Endothelial cell of umbilical vein (primary cell): ENCODE data around the gene SGK2.

ENCODE experiments used
- FOS ChIP-seq: IDR thresholded peaks from 2 replicates; pipeline ENCODE4 v1.6.1; 2011; ENCODE audit warnings: mild to moderate bottlenecking, low read length, moderate library complexity, borderline replicate concordance; ENCODE audit not compliant: insufficient read depth
- POLR2A ChIP-seq: IDR thresholded peaks from 2 replicates; pipeline ENCODE4 v1.6.1; 2012; ENCODE audit warnings: low read depth, mild to moderate bottlenecking, control low read depth, low read length
- TF ChIP-seq, protein P1 (sequence below), 2 donors: IDR thresholded peaks; 1 replicate in 1 of 2; 2 replicates in 1 of 2; pipeline ENCODE4 v1.5.1; 2011; ENCODE audit warnings: low read length in 2 of 2, mild to moderate bottlenecking in 2 of 2, moderate library complexity in 2 of 2, control low read depth in 1 of 2, inconsistent platforms in 1 of 2, low read depth in 1 of 2; ENCODE audit not compliant: insufficient read depth in 1 of 2; ENCODE audit errors: extremely low read depth in 1 of 2
- TF ChIP-seq, protein P2 (sequence below): IDR thresholded peaks from 2 replicates; pipeline ENCODE4 v1.6.1; 2011; ENCODE audit not compliant: insufficient read depth, insufficient read length

DNA sequence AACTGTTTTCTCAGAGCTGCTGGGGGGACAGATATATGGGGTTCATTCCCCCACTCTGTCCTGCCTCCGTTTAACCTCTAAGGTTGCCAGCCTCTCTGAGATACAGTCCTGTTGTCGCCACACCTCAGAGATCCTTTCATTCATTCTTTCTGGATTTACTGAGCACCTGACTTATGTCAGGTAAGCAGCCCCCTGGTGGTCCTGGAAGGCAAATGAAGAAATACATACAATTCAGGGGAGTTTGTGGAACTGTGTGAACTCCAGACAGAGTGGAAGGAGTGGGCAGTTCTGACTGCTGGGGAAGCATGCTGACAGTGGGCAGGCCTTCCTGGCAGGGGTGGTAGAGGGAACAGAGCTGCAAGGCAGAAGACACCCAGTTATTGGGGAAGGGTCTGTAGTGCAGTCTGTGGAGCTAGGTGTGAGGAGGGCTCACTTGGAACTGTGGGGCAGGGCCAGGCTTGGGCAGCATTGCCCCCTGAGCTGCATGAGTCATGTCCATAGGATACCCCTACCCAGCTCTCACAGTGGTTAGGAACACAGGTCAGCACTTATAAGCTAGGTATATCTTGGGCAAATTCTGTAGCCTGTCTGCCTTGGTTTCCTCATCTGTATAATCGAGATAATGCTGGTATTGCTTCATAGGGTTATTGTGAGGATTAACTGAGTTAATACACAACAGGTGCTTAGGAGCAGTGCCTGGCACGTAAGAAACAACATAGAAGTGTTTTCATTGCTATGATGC lies 12.8 kb upstream of the SGK2 start:
- TF ChIP-seq, protein P1, sequence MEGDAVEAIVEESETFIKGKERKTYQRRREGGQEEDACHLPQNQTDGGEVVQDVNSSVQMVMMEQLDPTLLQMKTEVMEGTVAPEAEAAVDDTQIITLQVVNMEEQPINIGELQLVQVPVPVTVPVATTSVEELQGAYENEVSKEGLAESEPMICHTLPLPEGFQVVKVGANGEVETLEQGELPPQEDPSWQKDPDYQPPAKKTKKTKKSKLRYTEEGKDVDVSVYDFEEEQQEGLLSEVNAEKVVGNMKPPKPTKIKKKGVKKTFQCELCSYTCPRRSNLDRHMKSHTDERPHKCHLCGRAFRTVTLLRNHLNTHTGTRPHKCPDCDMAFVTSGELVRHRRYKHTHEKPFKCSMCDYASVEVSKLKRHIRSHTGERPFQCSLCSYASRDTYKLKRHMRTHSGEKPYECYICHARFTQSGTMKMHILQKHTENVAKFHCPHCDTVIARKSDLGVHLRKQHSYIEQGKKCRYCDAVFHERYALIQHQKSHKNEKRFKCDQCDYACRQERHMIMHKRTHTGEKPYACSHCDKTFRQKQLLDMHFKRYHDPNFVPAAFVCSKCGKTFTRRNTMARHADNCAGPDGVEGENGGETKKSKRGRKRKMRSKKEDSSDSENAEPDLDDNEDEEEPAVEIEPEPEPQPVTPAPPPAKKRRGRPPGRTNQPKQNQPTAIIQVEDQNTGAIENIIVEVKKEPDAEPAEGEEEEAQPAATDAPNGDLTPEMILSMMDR (IDR thresholded peaks at IDR 0.05; ENCODE audit: extremely low read depth in 1 of 2, insufficient read depth in 1 of 2, low read depth in 1 of 2, low read length in 2 of 2) = no peak
- no peak for TF ChIP-seq POLR2A
- no peak for TF ChIP-seq FOS
- TF ChIP-seq, protein P2, sequence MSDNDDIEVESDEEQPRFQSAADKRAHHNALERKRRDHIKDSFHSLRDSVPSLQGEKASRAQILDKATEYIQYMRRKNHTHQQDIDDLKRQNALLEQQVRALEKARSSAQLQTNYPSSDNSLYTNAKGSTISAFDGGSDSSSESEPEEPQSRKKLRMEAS = no peak
